Heart left ventricle (tissue), 16 donors: ENCODE results near the gene ORM1. TPM values are rescaled to one million over a fixed set of nuclear protein-coding genes. Genes with fewer than 3 reads are reported as not detected.

ENCODE experiments used
- ATAC-seq, 4 donors: fragments of 200-7000 bp; cut with Tn5 transposase; one replicate each; pipeline ENCODE4 v1.9.1; 2020 to 2022; ENCODE audit warnings: moderate library complexity in 4 of 4, mild to moderate bottlenecking in 3 of 4, moderate number of reproducible peaks in 1 of 4
- DNase-seq, 5 donors: peaks; one replicate each; pipeline ENCODE4 v3.0.0-alpha.2; 2020
- H3K27ac ChIP-seq, 12 donors: fragments of 200-600 bp; sonication (generic) in 4 of 12; one replicate each; pipeline versions ENCODE4 v1.5.0 to v1.8.0; 2016 to 2022; ENCODE audit warnings: mild to moderate bottlenecking in 2 of 12
- H3K27me3 ChIP-seq, 9 donors: fragments of 200-600 bp; sonication (generic) in 2 of 9; one replicate each; pipeline versions ENCODE4 v1.5.1 to v1.8.0; 2016 to 2022; ENCODE audit warnings: mild to moderate bottlenecking in 3 of 9
- H3K36me3 ChIP-seq, 9 donors: fragments of 200-600 bp; sonication (generic) in 2 of 9; one replicate each; pipeline versions ENCODE4 v1.5.0 to v1.8.0; 2018 to 2022; ENCODE audit warnings: mild to moderate bottlenecking in 2 of 9
- H3K4me1 ChIP-seq, 12 donors: fragments of 200-600 bp; sonication (generic) in 4 of 12; one replicate each; pipeline versions ENCODE4 v1.5.0 to v1.8.0; 2016 to 2022; ENCODE audit warnings: mild to moderate bottlenecking in 3 of 12
- H3K4me3 ChIP-seq, 12 donors: fragments of 200-600 bp; sonication (generic) in 4 of 12; one replicate each; pipeline versions ENCODE4 v1.5.0 to v1.8.0; 2017 to 2022; ENCODE audit warnings: mild to moderate bottlenecking in 9 of 12, moderate library complexity in 4 of 12
- H3K9me3 ChIP-seq, 12 donors: fragments of 200-600 bp; sonication (generic) in 4 of 12; one replicate each; pipeline versions ENCODE4 v1.5.0 to v1.8.0; 2016 to 2022; ENCODE audit warnings: mild to moderate bottlenecking in 1 of 12
- CTCF ChIP-seq, 12 donors: fragments of 200-600 bp; sonication (generic) in 4 of 12; IDR thresholded peaks; one replicate each; pipeline versions ENCODE4 v1.5.0 to v1.8.0; 2018 to 2022; ENCODE audit warnings: antibody characterized with exemption in 12 of 12, mild to moderate bottlenecking in 5 of 12
- POLR2A ChIP-seq, 2 donors: fragments of 450-650 bp; IDR thresholded peaks; one replicate each; pipeline ENCODE4 v1.6.1; 2017; ENCODE audit warnings: antibody characterized with exemption in 2 of 2, mild to moderate bottlenecking in 2 of 2, moderate library complexity in 2 of 2
- WGBS, 4 donors: extraction: QIAGEN DNeasy Blood & Tissue Kit in 2 of 4; methylation state at CpG; one replicate each; pipeline versions ENCODE4 v1.1.5 to v1.1.7; 2013 to 2018; 5-methylcytosine and 5-hydroxymethylcytosine counted together
- intact Hi-C, 10 donors: fragments of 100-400 bp; cut with DNase I; formaldehyde crosslinking; loops; one replicate each; pipeline versions ENCODE4 v1.11.1 to v1.14.2; 2022
- polyA plus RNA-seq, 2 donors: library from polyadenylated mRNA; stranded (reverse); fragments of 200-250 nt; gene quantifications; one replicate each; pipeline ENCODE4 v1.2.3, GENCODE V29; 2013
- total RNA-seq, 9 donors: library from RNA; depleted of rRNA in 2 of 9; stranded (reverse); fragments of >200 nt in 2 of 9; fragmentation: NEBNext Ultra II Directional in 3 of 9; extraction: Animal tissue kit (Norgen Biotek cat#: 25700) in 3 of 9; gene quantifications; one replicate each; pipeline versions ENCODE4 v1.1.0 to v1.2.4, GENCODE V29; 2016 to 2023
- donor health status: ischemic (EF 13 %, LVEDD 7.1; RV severe dilation, severe dysfunction).
- donor health status: healthy with polysubstance abuse.
- donor health status: DM: no; HTN: yes; CAD: no.
- donor health status: DM: no; HTN: no; CAD: no.
- donor health status: ischemic (EF 25% LVEDD 6.9; RV normal size, moderate dysfunction).
- donor health status: ischemic (EF 25% LVEDD 5.7; RV mildly dilated, moderate dysfunction).
- donor health status: healthy.
- donor health status: DM: yes; HTN: yes; CAD: no.
- donor health status: ischemic (EF 35%, LVEDD 5.7; RV mildly dilated, moderate dysfunction).
- donor health status: nonischemic (EF 11% LVEDD 7.7; RV severe dilation, severe dysfunction).
- donor health status: DM: yes; HTN: yes; CAD: no.
- donor health status: PGD.
- donor health status: ischemic (EF 29% LVEDD 5.4; RV normal size, mild dysfunction).
- donor health status: nonischemic (EF 23%, LVEDD 6.1; RV moderate dilation, normal function).

The ORM1 gene
- total and polyA plus RNA-seq, 11 donors: 0.51 to 1.00 (median 0.80) TPM; not detected in 8

- Histone ChIP-seq H3K4me1 (peaks cover 0 to 98% (median 13%) of the 10 kb centered on the region in 12 donors), H3K4me3 (no peak overlapping the region), H3K9me3 (no peaks in the 10 kb centered on the region), H3K36me3 (peaks cover 0 to 78% (median 29%) of the 10 kb centered on the region in 9 donors), H3K27ac (peak overlapping the region in 3 of 12 donors; percentile 39 to 84 (median 56)), H3K27me3 (no peaks in the 10 kb centered on the region)
- 59 to 82% (median 77%) methylated on average over 2 to 4 of the region's 4 CpGs for whole genome bisulfite sequencing, 4 donors
- no peak for TF ChIP-seq CTCF (IDR thresholded peaks at IDR 0.05)
- TF ChIP-seq POLR2A (IDR thresholded peaks at IDR 0.05): no peak
- ATAC-seq (no peak), DNase-seq (no peak)
- intact Hi-C loops: no loop called here
These were observed 48.0 kb downstream of the ORM1 start for GRCh38 chr9:114370968-114371320.

GRCh38 chr9:114371343-114371944 lies 48.5 kb downstream of the ORM1 start:
- intact Hi-C loops: no loop called here
- Histone ChIP-seq H3K27ac (peak overlapping the region in 2 of 12 donors; percentile 56 to 84), H3K36me3 (peaks cover 0 to 76% (median 30%) of the 10 kb centered on the region in 9 donors), H3K4me3 (peak overlapping the region in 1 of 12 donors; percentile 29), H3K27me3 (no peaks in the 10 kb centered on the region), H3K9me3 (no peaks in the 10 kb centered on the region), H3K4me1 (peaks cover 0 to 93% (median 13%) of the 10 kb centered on the region in 12 donors)
- no peak for TF ChIP-seq CTCF (IDR thresholded peaks at IDR 0.05)
- no peak for TF ChIP-seq POLR2A (IDR thresholded peaks at IDR 0.05)
- WGBS, 4 donors: 69 to 92% (median 83%) methylated on average over 6 to 7 of the region's 7 CpGs
- ATAC-seq (no peak), DNase-seq (no peak)

- DNase-seq: peak in 1 of 5 donors; percentile 51
These were observed 49.3 kb downstream of the ORM1 start for GRCh38 chr9:114371973-114372917.

More at GRCh38 chr9:114371973-114372917, 49.3 kb downstream of the ORM1 start:
- ATAC-seq: peak; percentile 21 to 50 (median 41)
- peaks cover 0 to 77% (median 30%) of the 10 kb centered on the region in 9 donors for H3K36me3 ChIP-seq
- TF ChIP-seq CTCF (IDR thresholded peaks at IDR 0.05): no peak
- no peak for TF ChIP-seq POLR2A (IDR thresholded peaks at IDR 0.05)
- no peaks in the 10 kb centered on the region for H3K27me3 ChIP-seq
- H3K4me3 ChIP-seq: peak overlapping the region in 1 of 12 donors; percentile 29
- intact Hi-C loops: no loop called here
- peak overlapping the region in 6 of 12 donors; percentile 11 to 84 (median 30) for H3K27ac ChIP-seq
- peaks cover 0 to 85% (median 13%) of the 10 kb centered on the region in 12 donors for H3K4me1 ChIP-seq
- no peaks in the 10 kb centered on the region for H3K9me3 ChIP-seq
- WGBS, 4 donors: 46 to 51% (median 48%) methylated on average over 9 to 14 of the region's 14 CpGs
